Mesendoderm (in vitro differentiated cells): ENCODE results near the gene CDC25C.

Experiments
- DNase-seq: peaks from one replicate; pipeline ENCODE4 v3.0.0; 2013
- H2AK5ac ChIP-seq: 2 replicates; pipeline ENCODE4 v1.6.1; 2013; ENCODE audit warnings: low read length, inconsistent platforms
- H2BK120ac ChIP-seq: 2 replicates; pipeline ENCODE4 v1.6.1; 2013; ENCODE audit warnings: low read depth, mild to moderate bottlenecking, low read length, moderate library complexity, mixed read lengths
- H2BK15ac ChIP-seq: replicated peaks from 2 replicates; pipeline ENCODE4 v1.6.1; 2013; ENCODE audit warnings: low read depth, mild to moderate bottlenecking, moderate library complexity
- H2BK5ac ChIP-seq: 2 replicates; pipeline ENCODE4 v1.6.1; 2013; ENCODE audit warnings: low read length, inconsistent platforms
- H3K18ac ChIP-seq: 2 replicates; pipeline ENCODE4 v1.6.1; 2013; ENCODE audit warnings: mild to moderate bottlenecking, low read length, mixed read lengths
- H3K23ac ChIP-seq: one replicate; pipeline ENCODE4 v1.6.1; 2013; ENCODE audit warnings: low read length
- H3K27ac ChIP-seq: 2 replicates; pipeline ENCODE4 v1.5.1; 2013; ENCODE audit warnings: low read depth, mild to moderate bottlenecking, inconsistent platforms, low read length, moderate library complexity
- H3K27me3 ChIP-seq: 2 replicates; pipeline ENCODE4 v1.6.1; 2013; ENCODE audit warnings: low read length, control low read depth, mild to moderate bottlenecking, inconsistent platforms; ENCODE audit not compliant: insufficient read depth, poor library complexity
- H3K36me3 ChIP-seq: 2 replicates; pipeline ENCODE4 v1.6.1; 2013; ENCODE audit warnings: low read length, inconsistent platforms; ENCODE audit not compliant: control insufficient read depth, insufficient read depth
- H3K4ac ChIP-seq: one replicate; pipeline ENCODE4 v1.6.1; 2013; ENCODE audit warnings: low read depth, mild to moderate bottlenecking, low read length, moderate library complexity
- H3K4me1 ChIP-seq: 2 replicates; pipeline ENCODE4 v1.6.1; 2013; ENCODE audit warnings: low read depth, low read length, inconsistent platforms; ENCODE audit not compliant: control insufficient read depth
- H3K4me2 ChIP-seq: 2 replicates; pipeline ENCODE4 v1.6.1; 2013; ENCODE audit warnings: low read length
- H3K4me3 ChIP-seq: 2 replicates; pipeline ENCODE4 v1.5.1; 2013; ENCODE audit warnings: mild to moderate bottlenecking, low read length
- H3K56ac ChIP-seq: one replicate; pipeline ENCODE4 v1.6.1; 2013; ENCODE audit warnings: low read length
- H3K79me1 ChIP-seq: 2 replicates; pipeline ENCODE4 v1.6.1; 2013; ENCODE audit warnings: low read length, inconsistent platforms
- H3K79me2 ChIP-seq: 2 replicates; pipeline ENCODE4 v1.6.1; 2013; ENCODE audit warnings: mild to moderate bottlenecking, low read length; ENCODE audit not compliant: control insufficient read depth, insufficient read depth
- H3K9ac ChIP-seq: 2 replicates; pipeline ENCODE4 v1.6.1; 2013; ENCODE audit warnings: low read length, inconsistent platforms
- H4K5ac ChIP-seq: one replicate; pipeline ENCODE4 v1.6.1; 2013; ENCODE audit warnings: low read length
- H4K8ac ChIP-seq: one replicate; pipeline ENCODE4 v1.6.1; 2013; ENCODE audit warnings: low read depth, mild to moderate bottlenecking, control low read depth, low read length, moderate library complexity
- WGBS: extraction: QIAGEN DNeasy Blood & Tissue Kit; methylation state at CpG from one replicate; pipeline ENCODE4 v1.1.7; 2013; ENCODE audit warnings: low lambda C conversion rate, missing lambda C conversion rate; ENCODE audit not compliant: insufficient coverage; ENCODE audit errors: extremely low coverage; 5-methylcytosine and 5-hydroxymethylcytosine counted together

The CDC25C gene

GRCh38 chr5:138245717-138246116 is 85.9 kb downstream of the CDC25C start:
- H3K27me3 ChIP-seq, result peaks cover 13% of the 10 kb centered on the region
- no peak overlapping the region for H3K27ac ChIP-seq

GRCh38 chr5:138243794-138244193 is 87.8 kb downstream of the CDC25C start:
- Histone ChIP-seq H3K27me3 (peaks cover 21% of the 10 kb centered on the region), H3K27ac (no peak overlapping the region)

More at GRCh38 chr5:138245717-138246116, 85.9 kb downstream of the CDC25C start:
- Histone ChIP-seq H2BK5ac (no peak overlapping the region), H4K5ac (no peak overlapping the region), H3K4me2 (no peak overlapping the region), H3K18ac (no peak overlapping the region), H3K4me3 (no peak overlapping the region), H2BK120ac (no peak overlapping the region), H3K9ac (no peak overlapping the region), H3K4me1 (peaks cover 2% of the 10 kb centered on the region), H3K79me2 (no peaks in the 10 kb centered on the region), H3K36me3 (no peaks in the 10 kb centered on the region), H2AK5ac (no peak overlapping the region), H3K56ac (peak overlapping the region; percentile 56), H3K4ac (no peak overlapping the region), H3K23ac (no peak overlapping the region), H2BK15ac (no peak overlapping the region), H4K8ac (no peak overlapping the region), H3K79me1 (no peaks in the 10 kb centered on the region)
- no CpG with 5 or more reads among the region's 1 CpG for WGBS
- DNase-seq, result peak; percentile 75

DNA sequence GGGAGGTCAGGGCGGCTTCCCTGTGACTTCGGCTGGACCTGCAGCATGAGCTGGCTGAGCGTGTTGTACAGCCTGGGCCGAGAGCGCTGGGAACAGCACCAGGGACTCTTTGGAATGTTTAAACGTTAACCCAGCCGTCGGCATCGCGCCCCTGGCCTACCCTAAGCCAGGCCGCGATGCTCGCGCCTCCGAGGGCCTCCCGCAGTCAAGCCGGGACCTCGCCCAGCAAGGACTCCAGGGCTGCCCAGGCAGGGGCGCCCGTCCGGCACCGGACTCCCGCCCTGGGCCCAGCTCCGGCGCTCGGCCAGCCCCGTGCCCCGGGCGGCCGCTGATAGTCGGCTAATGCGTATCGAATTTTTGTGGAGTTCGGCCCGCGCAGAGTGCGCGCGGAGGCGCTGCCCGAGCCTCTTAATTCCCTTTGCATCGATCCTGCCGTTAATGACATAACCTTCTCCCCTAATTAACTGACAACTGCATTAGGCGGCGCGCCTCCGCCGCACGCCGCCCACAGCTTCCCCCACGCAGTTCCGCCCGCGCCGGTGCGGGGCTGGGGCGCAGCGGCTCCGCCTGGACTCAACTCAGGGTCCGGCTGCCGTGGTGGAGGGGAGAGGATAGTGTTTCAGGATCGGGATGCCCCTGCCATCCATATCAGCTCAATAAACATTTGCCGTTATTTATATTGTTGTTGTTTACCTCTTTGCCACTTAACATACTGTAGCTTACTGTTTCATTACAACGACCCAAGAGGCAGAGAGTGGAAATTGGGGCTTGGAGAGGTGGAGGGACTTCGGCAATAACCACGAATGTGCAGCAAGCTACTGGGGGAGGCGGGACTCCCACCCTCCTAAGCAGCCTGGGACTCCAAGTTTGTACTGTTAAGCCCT is 89.7 kb downstream of the CDC25C start:
- Histone ChIP-seq H2BK5ac (no peak overlapping the region), H3K4me2 (peak overlapping the region; percentile 73), H3K4ac (no peak overlapping the region), H3K4me1 (peaks cover 2% of the 10 kb centered on the region), H3K23ac (peak overlapping the region; percentile 1), H4K8ac (no peak overlapping the region), H3K18ac (no peak overlapping the region), H3K56ac (peak overlapping the region; percentile 73), H2BK15ac (no peak overlapping the region), H3K36me3 (no peaks in the 10 kb centered on the region), H3K27ac (no peak overlapping the region), H3K79me1 (no peaks in the 10 kb centered on the region), H2BK120ac (no peak overlapping the region), H3K4me3 (peak overlapping the region; percentile 36), H3K27me3 (peaks cover 21% of the 10 kb centered on the region), H3K9ac (peak overlapping the region; percentile 53), H2AK5ac (no peak overlapping the region), H3K79me2 (no peaks in the 10 kb centered on the region), H4K5ac (no peak overlapping the region)
- peak; percentile 43 for DNase-seq
- no CpG with 5 or more reads among the region's 67 CpGs for WGBS

More at GRCh38 chr5:138243794-138244193, 87.8 kb downstream of the CDC25C start:
- H3K79me1 ChIP-seq, result no peaks in the 10 kb centered on the region
- no peak overlapping the region for H3K18ac ChIP-seq
- H3K4me3 ChIP-seq, result no peak overlapping the region
- no peak overlapping the region for H2BK15ac ChIP-seq
- no peaks in the 10 kb centered on the region for H3K36me3 ChIP-seq
- no peaks in the 10 kb centered on the region for H3K79me2 ChIP-seq
- peak; percentile 32 for DNase-seq
- no peak overlapping the region for H3K4ac ChIP-seq
- no peak overlapping the region for H3K9ac ChIP-seq
- H2BK5ac ChIP-seq, result no peak overlapping the region
- no peak overlapping the region for H2BK120ac ChIP-seq
- no peak overlapping the region for H3K4me2 ChIP-seq
- H3K56ac ChIP-seq, result no peak overlapping the region
- WGBS, result no CpG with 5 or more reads among the region's 2 CpGs
- no peak overlapping the region for H4K5ac ChIP-seq
- no peak overlapping the region for H4K8ac ChIP-seq
- H3K4me1 ChIP-seq, result peaks cover 2% of the 10 kb centered on the region
- H2AK5ac ChIP-seq, result no peak overlapping the region
- H3K23ac ChIP-seq, result no peak overlapping the region

GRCh38 chr5:138240650-138241385 is 90.8 kb downstream of the CDC25C start:
- Histone ChIP-seq H3K23ac (no peak overlapping the region), H2BK5ac (no peak overlapping the region), H3K56ac (no peak overlapping the region), H2BK120ac (no peak overlapping the region), H3K9ac (no peak overlapping the region), H3K36me3 (no peaks in the 10 kb centered on the region), H3K79me1 (no peaks in the 10 kb centered on the region), H3K27ac (no peak overlapping the region), H4K5ac (no peak overlapping the region), H3K4ac (no peak overlapping the region), H3K4me1 (peaks cover 2% of the 10 kb centered on the region), H4K8ac (no peak overlapping the region), H3K4me2 (no peak overlapping the region), H2BK15ac (no peak overlapping the region), H3K27me3 (peaks cover 21% of the 10 kb centered on the region), H3K79me2 (no peaks in the 10 kb centered on the region), H3K4me3 (no peak overlapping the region), H2AK5ac (no peak overlapping the region), H3K18ac (no peak overlapping the region)
- DNase-seq, result no peak
- WGBS, result no CpG with 5 or more reads among the region's 3 CpGs

DNA sequence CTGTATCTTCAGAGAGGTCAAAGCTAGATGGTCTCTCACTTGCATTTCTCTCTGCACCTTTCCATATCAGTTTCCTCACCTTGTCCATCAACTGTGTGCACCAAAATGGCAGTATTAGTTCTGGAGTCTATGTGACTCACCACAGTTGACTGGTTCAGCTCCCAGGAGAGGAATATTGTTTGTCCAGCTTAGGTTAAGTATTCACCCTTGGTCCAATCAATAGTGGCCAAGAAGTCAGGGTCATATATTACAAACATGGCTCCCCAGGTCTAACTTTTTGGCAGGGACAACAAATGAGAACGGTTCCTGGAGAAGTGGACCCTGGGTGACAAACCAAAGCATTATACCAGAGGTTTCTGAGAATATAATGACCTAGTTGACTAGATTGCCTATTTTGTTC is 93.6 kb downstream of the CDC25C start:
- H3K27ac ChIP-seq, result no peak overlapping the region
- H3K79me2 ChIP-seq, result no peaks in the 10 kb centered on the region
- no peak overlapping the region for H2BK15ac ChIP-seq
- no peaks in the 10 kb centered on the region for H3K4me1 ChIP-seq
- H3K4me3 ChIP-seq, result no peak overlapping the region
- H2BK5ac ChIP-seq, result no peak overlapping the region
- H3K18ac ChIP-seq, result no peak overlapping the region
- no peak overlapping the region for H3K4me2 ChIP-seq
- no peak overlapping the region for H4K8ac ChIP-seq
- H4K5ac ChIP-seq, result no peak overlapping the region
- DNase-seq, result no peak
- no peaks in the 10 kb centered on the region for H3K36me3 ChIP-seq
- no peak overlapping the region for H3K23ac ChIP-seq
- no peak overlapping the region for H3K9ac ChIP-seq
- no peak overlapping the region for H2BK120ac ChIP-seq
- no peak overlapping the region for H3K56ac ChIP-seq
- WGBS, result no CpG with 5 or more reads among the region's 1 CpG
- no peak overlapping the region for H2AK5ac ChIP-seq
- no peaks in the 10 kb centered on the region for H3K79me1 ChIP-seq
- no peak overlapping the region for H3K4ac ChIP-seq
- peaks cover 21% of the 10 kb centered on the region for H3K27me3 ChIP-seq
